LNCAP (cell line): ENCODE results near the gene NREP.
A peak's percentile ranks its signal among the peaks of the same experiment; 100 is the strongest.

Experiments
- TF ChIP-seq, protein P1 (sequence below): fragments of 450-650 bp; IDR thresholded peaks from 2 replicates; pipeline ENCODE4 v1.5.1; 2017; ENCODE audit warnings: mild to moderate bottlenecking

The NREP gene

DNA sequence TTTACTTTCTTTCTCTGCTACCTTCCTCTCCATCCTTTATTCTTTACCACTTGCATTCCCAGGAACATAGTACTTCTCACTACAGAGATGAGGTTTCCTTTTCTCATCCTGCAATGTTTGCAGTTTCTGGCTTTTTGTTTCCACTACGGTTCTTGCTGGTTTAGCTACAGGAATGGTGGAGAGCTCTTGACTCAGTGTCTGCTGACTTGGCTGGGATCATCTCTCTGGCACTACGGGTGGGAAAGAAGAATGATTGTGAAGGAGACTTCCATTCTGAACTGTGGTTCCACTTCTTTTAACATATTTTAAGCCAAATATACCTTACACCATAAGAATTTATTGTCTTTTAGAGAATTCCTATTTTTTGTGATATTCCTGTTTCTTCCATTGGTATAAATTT is 65.1 kb downstream of the NREP start:
- TF ChIP-seq, protein P1, sequence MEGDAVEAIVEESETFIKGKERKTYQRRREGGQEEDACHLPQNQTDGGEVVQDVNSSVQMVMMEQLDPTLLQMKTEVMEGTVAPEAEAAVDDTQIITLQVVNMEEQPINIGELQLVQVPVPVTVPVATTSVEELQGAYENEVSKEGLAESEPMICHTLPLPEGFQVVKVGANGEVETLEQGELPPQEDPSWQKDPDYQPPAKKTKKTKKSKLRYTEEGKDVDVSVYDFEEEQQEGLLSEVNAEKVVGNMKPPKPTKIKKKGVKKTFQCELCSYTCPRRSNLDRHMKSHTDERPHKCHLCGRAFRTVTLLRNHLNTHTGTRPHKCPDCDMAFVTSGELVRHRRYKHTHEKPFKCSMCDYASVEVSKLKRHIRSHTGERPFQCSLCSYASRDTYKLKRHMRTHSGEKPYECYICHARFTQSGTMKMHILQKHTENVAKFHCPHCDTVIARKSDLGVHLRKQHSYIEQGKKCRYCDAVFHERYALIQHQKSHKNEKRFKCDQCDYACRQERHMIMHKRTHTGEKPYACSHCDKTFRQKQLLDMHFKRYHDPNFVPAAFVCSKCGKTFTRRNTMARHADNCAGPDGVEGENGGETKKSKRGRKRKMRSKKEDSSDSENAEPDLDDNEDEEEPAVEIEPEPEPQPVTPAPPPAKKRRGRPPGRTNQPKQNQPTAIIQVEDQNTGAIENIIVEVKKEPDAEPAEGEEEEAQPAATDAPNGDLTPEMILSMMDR, result no peak

DNA sequence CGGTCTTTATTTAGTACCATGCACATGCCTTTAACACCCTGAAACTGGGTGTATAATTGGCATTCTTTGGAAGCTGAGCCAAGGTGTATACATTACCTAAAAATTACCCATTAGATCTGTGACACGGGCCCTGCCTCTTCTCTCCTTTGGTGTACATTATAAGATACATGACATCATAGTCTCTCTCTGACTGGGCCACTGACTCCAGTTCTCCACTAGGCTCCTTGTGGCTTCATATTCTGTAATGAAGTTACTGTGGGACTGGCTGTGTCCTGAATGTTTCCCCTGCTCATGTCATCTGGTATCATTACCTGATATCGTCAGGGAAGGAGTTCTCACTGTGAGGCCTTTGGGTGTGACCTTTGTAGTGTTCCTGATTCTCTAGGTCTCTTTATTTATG is 65.5 kb downstream of the NREP start:
- TF ChIP-seq, protein P1, result no peak

DNA sequence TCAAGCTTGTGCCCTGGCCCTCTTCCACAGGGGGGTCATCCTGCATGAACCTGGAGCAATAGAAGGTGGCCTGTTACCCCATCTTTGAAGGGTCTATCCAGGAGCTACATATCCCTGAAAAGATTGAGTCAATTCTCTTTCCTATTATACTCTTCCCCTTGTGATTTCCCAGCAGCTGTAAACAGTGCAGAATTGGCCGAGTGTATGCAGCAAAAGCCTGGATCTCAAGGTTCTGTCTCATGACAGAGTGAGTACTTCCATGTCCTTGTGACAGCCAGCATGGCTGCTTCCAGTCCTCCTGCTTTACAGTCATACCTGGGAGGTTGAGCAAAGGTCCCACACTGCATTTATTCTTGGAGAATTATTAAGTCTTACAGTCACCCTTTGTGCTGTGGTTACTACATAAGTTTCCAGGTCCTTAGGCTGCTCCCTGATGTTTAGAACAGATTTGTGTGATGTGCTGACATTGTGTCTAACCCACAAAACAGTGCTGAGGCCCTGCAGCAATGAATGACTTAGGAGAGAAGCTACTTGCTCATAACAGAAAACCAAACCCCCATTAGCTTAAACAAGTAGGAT is 67.5 kb downstream of the NREP start:
- TF ChIP-seq, protein P1, result no peak

DNA sequence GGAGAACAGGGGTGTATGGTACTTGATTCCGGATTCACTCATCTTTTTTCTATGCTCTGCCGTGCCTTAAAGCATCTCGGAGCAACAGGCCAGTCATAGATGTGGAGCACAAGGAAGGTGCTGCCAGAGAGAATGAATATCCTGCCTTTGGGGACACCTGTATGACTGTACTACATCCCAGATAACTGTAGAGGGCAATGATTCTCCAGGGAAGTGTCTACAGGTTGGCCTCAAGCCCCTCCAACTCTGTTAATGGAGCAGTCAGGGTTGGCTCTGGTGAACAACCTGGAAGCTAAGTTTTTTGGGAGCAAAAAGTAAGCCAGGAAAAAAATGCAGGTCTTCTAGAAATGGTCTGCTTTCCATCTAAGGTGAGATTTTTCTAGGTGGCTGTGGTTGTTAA is 71.0 kb downstream of the NREP start:
- TF ChIP-seq, protein P1, result 0 out of 2 replicates have a peak, but pooled peaks have one; percentile 32

DNA sequence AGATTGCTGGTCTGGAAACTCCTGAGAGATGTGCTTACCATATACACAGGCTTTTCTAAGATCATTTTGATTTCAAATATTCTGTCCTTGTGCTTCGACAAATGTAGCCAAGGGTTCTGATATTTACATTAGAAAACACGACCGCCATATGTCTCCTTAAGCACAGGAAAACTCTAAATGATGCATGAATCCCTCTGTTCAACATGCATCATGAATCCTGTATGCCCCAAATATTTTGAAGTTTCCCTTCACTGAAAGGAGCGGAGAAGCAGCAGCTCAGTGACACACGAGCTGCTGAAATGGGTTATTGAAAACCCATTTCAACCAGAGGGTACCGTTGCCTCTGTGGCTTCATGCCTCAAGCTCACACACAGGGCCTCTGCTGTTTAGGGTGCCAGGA is 74.4 kb downstream of the NREP start:
- TF ChIP-seq, protein P1, result no peak

DNA sequence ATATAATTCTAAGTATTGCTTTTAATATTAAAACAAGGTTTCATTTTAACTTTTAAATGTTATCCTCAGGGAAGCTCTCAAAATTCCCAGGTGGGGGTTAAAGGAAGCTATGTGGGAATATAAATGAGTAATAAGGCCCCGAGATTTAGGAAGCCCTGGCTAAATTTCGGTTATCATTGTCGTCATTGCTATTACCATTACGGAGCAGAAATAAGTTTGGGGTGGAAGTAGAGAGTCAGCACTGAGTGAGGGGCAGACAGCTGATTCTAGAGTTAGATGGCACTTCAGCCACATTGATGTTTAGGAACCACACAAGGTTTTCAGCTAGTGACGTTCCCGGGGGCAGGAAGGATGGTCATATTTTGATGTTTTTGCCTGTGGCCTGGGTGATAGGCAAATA is 74.9 kb downstream of the NREP start:
- TF ChIP-seq, protein P1, result no peak

DNA sequence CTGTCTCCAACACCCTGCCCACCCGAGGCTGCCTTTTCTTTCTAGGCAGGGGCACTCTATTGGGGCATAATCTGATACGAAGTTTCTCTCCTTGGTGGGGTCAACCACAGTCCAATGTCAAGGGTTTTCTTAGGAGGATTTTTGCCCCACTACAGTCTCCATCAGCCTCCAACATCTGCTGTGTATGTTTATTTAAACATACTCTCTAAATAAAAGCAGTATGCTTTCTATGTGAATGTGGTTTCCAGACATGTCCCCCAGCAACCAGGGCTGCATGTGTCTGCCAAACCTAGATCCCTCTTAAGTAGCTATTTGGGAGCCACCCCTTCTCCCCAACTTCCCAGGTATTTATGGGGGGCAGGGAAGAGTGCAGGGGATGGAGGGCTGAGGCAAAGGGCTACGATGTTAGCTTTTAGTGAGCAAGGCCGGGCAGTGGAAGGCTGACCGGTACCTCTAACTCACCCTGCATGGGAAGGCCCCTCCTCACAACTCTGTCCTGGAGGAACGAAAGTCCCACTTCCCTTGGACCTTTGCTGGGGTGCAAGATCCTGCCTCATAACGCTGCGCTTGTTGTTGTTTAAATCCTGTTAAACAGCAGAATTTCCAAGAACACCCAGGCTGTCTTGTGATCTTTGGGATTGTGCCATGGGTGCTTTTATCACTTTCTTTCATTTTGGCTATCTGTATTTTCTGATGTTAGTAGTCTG is 75.4 kb downstream of the NREP start:
- TF ChIP-seq, protein P1, result no peak
